Activated CD8-positive, alpha-beta T cell treated with anti-CD3 and anti-CD28 coated beads for 36 hours (primary cell): ENCODE data around the gene SGCB. TPM values are rescaled to one million over a fixed set of nuclear protein-coding genes. Genes with fewer than 3 reads are reported as not detected.

Experiments
- ATAC-seq: fragments of 200-7000 bp; cut with Tn5 transposase; one replicate; pipeline ENCODE4 v1.10.0; 2021; ENCODE audit warnings: mild to moderate bottlenecking, moderate library complexity
- CTCF ChIA-PET: fragments of 350-600 bp; sonication (Branson Sonifier 250); formaldehyde crosslinking; loops from one replicate; lab custom pipeline; 2021; ENCODE audit warnings: antibody characterized with exemption; lab: Charles Lee
- POLR2A ChIA-PET: fragments of 350-600 bp; sonication (Branson Sonifier 250); formaldehyde crosslinking; loops from one replicate; lab custom pipeline; 2021; ENCODE audit warnings: antibody characterized with exemption; lab: Charles Lee
- DNase-seq: peaks from one replicate; pipeline ENCODE4 v3.0.0-alpha.2; 2020
- H3K27ac Mint-ChIP-seq: one replicate; pipeline ENCODE4 v1.8.0; 2021; ENCODE audit warnings: mild to moderate bottlenecking, mixed read lengths
- H3K27me3 Mint-ChIP-seq: one replicate; pipeline ENCODE4 v1.8.0; 2021; ENCODE audit warnings: mixed read lengths
- H3K36me3 Mint-ChIP-seq: one replicate; pipeline ENCODE4 v1.8.0; 2021; ENCODE audit warnings: low read depth, mixed read lengths
- H3K4me1 Mint-ChIP-seq: one replicate; pipeline ENCODE4 v1.8.0; 2021; ENCODE audit warnings: low read depth, mixed read lengths
- H3K4me3 Mint-ChIP-seq: one replicate; pipeline ENCODE4 v1.8.0; 2021; ENCODE audit warnings: mild to moderate bottlenecking, moderate library complexity, mixed read lengths
- H3K9me3 Mint-ChIP-seq: one replicate; pipeline ENCODE4 v1.8.0; 2021; ENCODE audit warnings: mixed read lengths
- intact Hi-C: fragments of 100-400 bp; cut with micrococcal nuclease; formaldehyde crosslinking; loops from one replicate; pipeline ENCODE4 v1.10.0; 2022
- total RNA-seq, 2 experiments: library from RNA; stranded (reverse); gene quantifications; one replicate each; pipeline ENCODE4 v1.2.3, GENCODE V29; 2021
- TF ChIP-seq, protein P1 (sequence below): fragments of 200-600 bp; IDR thresholded peaks from one replicate; pipeline ENCODE4 v1.8.0; 2022; ENCODE audit warnings: antibody characterized with exemption, mild to moderate bottlenecking

Gene SGCB
- total RNA-seq, 2 experiments from 2014 or later: 7.6 to 8.8 TPM

DNA sequence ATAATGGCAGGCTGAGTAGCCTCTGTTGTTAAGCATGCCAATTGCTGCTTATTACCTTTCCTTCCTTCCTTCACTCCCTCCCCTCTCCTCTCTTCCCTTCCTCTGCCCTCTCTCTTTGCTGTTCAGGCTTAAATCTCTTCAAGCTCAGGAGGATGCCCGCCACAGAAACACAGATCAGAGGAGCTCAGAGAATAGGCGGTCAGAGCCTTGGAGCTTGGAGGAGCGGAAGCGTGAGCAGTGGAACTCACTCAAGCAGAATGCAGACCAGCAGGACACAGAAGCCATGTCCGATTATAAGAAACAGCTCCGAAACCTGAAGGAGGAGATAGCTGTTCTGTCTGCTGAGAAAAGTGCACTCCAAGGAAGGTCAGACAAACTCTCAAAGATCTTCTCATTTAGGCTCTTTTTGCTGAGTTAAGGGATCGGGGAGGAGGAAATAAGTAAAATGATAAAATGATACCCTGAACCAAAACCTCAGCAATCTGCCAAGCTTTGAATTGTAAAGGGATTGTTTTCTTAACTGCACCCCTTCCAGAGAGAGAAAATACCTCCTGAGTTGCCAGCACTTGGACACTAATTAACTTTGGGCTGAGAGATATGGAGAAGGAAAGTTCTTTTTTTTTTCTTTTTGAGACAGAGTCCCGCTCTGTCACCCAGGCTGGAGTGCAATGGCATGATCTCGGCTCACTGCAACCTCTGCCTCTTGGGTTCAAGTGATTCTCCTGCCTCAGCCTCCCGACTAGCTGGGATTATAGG lies 33.9 kb upstream of the SGCB start:
- no peak overlapping the region for H3K4me3 Mint-ChIP-seq
- ChIA-PET POLR2A (no interaction called here), CTCF (no interaction called here)
- TF ChIP-seq, protein P1, sequence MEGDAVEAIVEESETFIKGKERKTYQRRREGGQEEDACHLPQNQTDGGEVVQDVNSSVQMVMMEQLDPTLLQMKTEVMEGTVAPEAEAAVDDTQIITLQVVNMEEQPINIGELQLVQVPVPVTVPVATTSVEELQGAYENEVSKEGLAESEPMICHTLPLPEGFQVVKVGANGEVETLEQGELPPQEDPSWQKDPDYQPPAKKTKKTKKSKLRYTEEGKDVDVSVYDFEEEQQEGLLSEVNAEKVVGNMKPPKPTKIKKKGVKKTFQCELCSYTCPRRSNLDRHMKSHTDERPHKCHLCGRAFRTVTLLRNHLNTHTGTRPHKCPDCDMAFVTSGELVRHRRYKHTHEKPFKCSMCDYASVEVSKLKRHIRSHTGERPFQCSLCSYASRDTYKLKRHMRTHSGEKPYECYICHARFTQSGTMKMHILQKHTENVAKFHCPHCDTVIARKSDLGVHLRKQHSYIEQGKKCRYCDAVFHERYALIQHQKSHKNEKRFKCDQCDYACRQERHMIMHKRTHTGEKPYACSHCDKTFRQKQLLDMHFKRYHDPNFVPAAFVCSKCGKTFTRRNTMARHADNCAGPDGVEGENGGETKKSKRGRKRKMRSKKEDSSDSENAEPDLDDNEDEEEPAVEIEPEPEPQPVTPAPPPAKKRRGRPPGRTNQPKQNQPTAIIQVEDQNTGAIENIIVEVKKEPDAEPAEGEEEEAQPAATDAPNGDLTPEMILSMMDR: no peak
- peaks cover 28% of the 10 kb centered on the region for H3K27me3 Mint-ChIP-seq
- no peaks in the 10 kb centered on the region for H3K36me3 Mint-ChIP-seq
- H3K4me1 Mint-ChIP-seq: no peaks in the 10 kb centered on the region
- ATAC-seq (no peak), DNase-seq (no peak)
- no peaks in the 10 kb centered on the region for H3K9me3 Mint-ChIP-seq
- H3K27ac Mint-ChIP-seq: no peak overlapping the region
- intact Hi-C loops: no loop called here

DNA sequence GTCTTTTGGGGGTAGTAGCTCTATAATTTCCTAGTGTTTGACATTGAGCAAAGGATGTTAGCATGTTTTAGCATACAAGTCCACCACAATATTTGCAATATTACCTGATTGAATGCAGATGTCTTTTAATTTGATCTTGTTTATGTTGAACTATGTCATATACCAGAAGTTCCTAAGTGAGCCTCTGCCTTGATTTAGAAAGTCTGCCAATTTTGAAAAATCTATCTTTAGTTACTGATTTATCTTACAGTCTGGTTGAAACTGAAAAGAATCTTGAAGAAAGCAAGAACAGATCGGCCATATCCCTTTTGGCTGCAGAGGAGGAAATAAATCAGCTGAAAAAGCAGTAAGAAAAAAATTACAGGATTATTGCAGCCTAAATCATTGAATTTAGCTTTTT lies 31.5 kb upstream of the SGCB start:
- DNase-seq: no peak
- H3K9me3 Mint-ChIP-seq: no peaks in the 10 kb centered on the region
- TF ChIP-seq, protein P1: no peak
- H3K4me1 Mint-ChIP-seq: no peaks in the 10 kb centered on the region
- peaks cover 20% of the 10 kb centered on the region for H3K27me3 Mint-ChIP-seq
- H3K36me3 Mint-ChIP-seq: no peaks in the 10 kb centered on the region
- CTCF ChIA-PET: no interaction called here
- no peak overlapping the region for H3K4me3 Mint-ChIP-seq
- intact Hi-C loops: no loop called here
- no peak for ATAC-seq
- POLR2A ChIA-PET: no interaction called here
- H3K27ac Mint-ChIP-seq: no peak overlapping the region

DNA sequence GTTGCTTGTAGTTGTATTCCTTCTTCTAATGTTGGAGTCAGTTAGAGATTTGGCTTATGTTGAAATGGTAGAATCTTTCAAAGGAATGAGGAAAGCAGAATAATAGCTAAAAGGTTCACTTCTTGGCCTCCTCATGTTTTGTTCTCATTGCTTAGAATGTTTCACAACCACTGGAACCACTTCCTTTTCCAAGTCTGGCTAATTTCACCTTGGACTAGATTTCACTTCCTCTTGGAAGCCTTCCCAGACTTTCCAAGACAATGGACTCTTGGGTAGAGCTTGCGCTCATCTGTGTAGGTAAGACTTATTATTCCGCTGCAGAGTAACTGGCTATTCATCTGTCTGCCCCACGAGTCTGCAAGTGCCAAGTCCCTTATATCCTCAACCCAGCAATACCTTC lies 21.3 kb upstream of the SGCB start:
- H3K36me3 Mint-ChIP-seq: no peaks in the 10 kb centered on the region
- H3K27me3 Mint-ChIP-seq: peaks cover 19% of the 10 kb centered on the region
- TF ChIP-seq, protein P1: no peak
- ChIA-PET POLR2A (no interaction called here), CTCF (no interaction called here)
- intact Hi-C loops: no loop called here
- DNase-seq (no peak), ATAC-seq (no peak)
- H3K4me3 Mint-ChIP-seq: no peak overlapping the region
- no peaks in the 10 kb centered on the region for H3K4me1 Mint-ChIP-seq
- no peaks in the 10 kb centered on the region for H3K9me3 Mint-ChIP-seq
- no peak overlapping the region for H3K27ac Mint-ChIP-seq

DNA sequence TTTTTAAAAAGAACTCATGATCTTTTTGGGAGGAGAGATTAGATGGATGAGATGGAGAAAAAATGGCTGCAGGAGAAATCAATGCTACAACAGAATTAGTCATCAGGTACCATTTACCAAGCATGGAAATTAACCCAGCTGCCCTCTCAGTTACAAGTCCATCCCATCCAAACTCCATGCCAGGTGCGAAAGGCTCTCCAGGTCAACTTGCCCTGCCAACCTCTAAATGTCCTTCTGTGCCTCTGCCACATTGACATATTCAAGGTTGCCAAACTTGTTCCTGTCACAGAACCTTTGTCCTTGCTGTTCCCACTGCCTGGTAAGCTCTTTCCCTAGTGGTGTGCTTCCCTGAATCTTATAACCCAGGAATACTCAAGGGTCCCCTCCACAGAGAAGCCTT lies 20.2 kb upstream of the SGCB start:
- no peaks in the 10 kb centered on the region for H3K9me3 Mint-ChIP-seq
- no peak overlapping the region for H3K27ac Mint-ChIP-seq
- no peaks in the 10 kb centered on the region for H3K36me3 Mint-ChIP-seq
- H3K4me3 Mint-ChIP-seq: no peak overlapping the region
- ATAC-seq: no peak
- ChIA-PET CTCF (no interaction called here), POLR2A (no interaction called here)
- no peaks in the 10 kb centered on the region for H3K4me1 Mint-ChIP-seq
- no peak for DNase-seq
- TF ChIP-seq, protein P1: no peak
- intact Hi-C loops: no loop called here
- H3K27me3 Mint-ChIP-seq: peaks cover 25% of the 10 kb centered on the region

DNA sequence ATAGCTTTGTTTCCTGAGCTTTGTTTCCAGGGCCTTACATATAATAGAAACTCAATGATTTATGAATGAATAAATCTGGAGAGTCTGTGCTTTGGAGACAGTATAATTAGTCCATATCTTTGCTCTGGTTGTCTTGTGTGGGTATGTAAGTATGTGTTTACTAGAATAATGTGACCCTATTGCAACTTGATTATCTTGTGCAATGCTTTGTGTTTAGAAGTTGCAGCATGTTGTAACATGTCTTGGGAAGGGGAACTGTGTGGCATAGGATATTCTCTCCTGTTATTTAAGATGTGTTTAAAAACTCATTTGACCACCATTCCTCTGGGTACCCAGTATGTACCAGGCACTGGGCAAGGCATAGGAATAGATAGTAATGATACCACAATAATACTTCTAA lies 19.1 kb upstream of the SGCB start:
- ATAC-seq: no peak
- H3K27ac Mint-ChIP-seq: no peak overlapping the region
- CTCF ChIA-PET: no interaction called here
- H3K4me3 Mint-ChIP-seq: no peak overlapping the region
- peaks cover 5% of the 10 kb centered on the region for H3K4me1 Mint-ChIP-seq
- DNase-seq: no peak
- TF ChIP-seq, protein P1: no peak
- H3K9me3 Mint-ChIP-seq: no peaks in the 10 kb centered on the region
- H3K36me3 Mint-ChIP-seq: no peaks in the 10 kb centered on the region
- POLR2A ChIA-PET: no interaction called here
- intact Hi-C loops: no loop called here
- H3K27me3 Mint-ChIP-seq: peaks cover 33% of the 10 kb centered on the region
